ENCODE data around the gene GEN1.

DNA sequence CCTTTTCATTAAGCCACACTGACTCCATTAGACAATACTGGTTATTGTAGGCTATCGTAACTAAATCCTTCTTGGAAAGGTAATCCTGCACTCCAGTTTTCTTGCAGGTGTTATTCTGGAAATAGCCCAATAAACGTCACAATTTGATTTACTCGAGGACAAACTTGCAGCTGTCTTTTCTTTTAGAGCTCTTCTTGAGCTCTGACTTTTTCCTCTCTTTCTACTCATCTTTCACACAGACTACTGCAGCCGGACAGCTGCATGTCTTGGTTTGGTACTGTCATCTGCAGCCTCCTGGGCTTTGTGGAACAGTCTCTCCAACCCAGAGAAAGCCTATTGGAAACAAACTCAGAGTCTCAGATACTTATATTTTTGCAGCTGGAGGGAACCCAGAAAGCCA lies 39.4 kb downstream of the GEN1 start:
- TF ChIP-seq CTCF (IDR thresholded peaks at IDR 0.05): no peak
- no peak for TF ChIP-seq POLR2A (IDR thresholded peaks at IDR 0.05)
- TF ChIP-seq POLR2AphosphoS5 (IDR thresholded peaks at IDR 0.05): no peak

Measured in upper lobe of left lung (tissue), 4 donors.